ENCODE measurements around the gene COBL. TPM values are rescaled to one million over a fixed set of nuclear protein-coding genes. Genes with fewer than 3 reads are reported as not detected.

COBL gene
- total and polyA plus RNA-seq, 2 of the 4 experiments (the other 2 are of a cell fraction), result under 0.01 TPM; not detected in 1

GRCh38 chr7:51065766-51066165 is 250.8 kb downstream of the COBL start:
- no peak overlapping the region for H2BK120ac ChIP-seq (ENCODE audit: low read depth, low read length)

More at GRCh38 chr7:51065766-51066165, 250.8 kb downstream of the COBL start:
- in situ Hi-C loops (cut with MboI; ENCODE audit: low sequenced_read_pairs) (loop anchor here (25.0 kb wide), 1 partner anchor 278 kb away; the partner anchor contains the start of gene GRB10), intact Hi-C loops (cut with micrococcal nuclease) (loop anchor here (2.0 to 10.0 kb wide), 2 partner anchors 273 to 461 kb away; no protein-coding TSS in a partner anchor), dilution Hi-C loops (cut with HindIII; ENCODE audit: low sequenced_read_pairs, unreplicated experiment) (no loop called here)
- ChIA-PET CTCF (no interaction called here), POLR2A (ENCODE audit: unreplicated experiment) (no interaction called here)
- Histone ChIP-seq H4K91ac (ENCODE audit: insufficient read depth, low read depth, low read length) (no peak overlapping the region), H2AK9ac (replicated peaks; ENCODE audit: low read depth, low read length, poor library complexity) (no peak overlapping the region), H3K9me1 (ENCODE audit: insufficient read depth, low read length) (no peaks in the 10 kb centered on the region), H3K4me3 (ENCODE audit: insufficient read depth, low read depth, low read length) (no peak overlapping the region), H3K56ac (ENCODE audit: extremely low read depth, insufficient read depth, low read length) (no peak overlapping the region), H3K18ac (ENCODE audit: low read depth, low read length) (no peak overlapping the region), H2AFZ (replicated peaks; ENCODE audit: low read length, poor library complexity) (no peak overlapping the region), H3K4me2 (ENCODE audit: low read depth, low read length) (no peak overlapping the region), H3K9me3 (ENCODE audit: control insufficient read depth, insufficient read depth, low read length) (no peaks in the 10 kb centered on the region), H2BK20ac (ENCODE audit: low read depth, low read length) (no peak overlapping the region), H3K23ac (ENCODE audit: low read depth, low read length) (no peak overlapping the region), H2AK5ac (ENCODE audit: low read depth, low read length) (no peak overlapping the region), H3K36me3 (ENCODE audit: control insufficient read depth, insufficient read depth, low read length) (no peaks in the 10 kb centered on the region), H3K14ac (replicated peaks; ENCODE audit: low read depth, low read length) (no peak overlapping the region), H3K4me1 (ENCODE audit: control insufficient read depth, insufficient read depth, low read length) (no peaks in the 10 kb centered on the region), H3K4ac (ENCODE audit: low read depth, low read length) (no peak overlapping the region), H3K79me1 (ENCODE audit: low read depth in 1 of 2, low read length in 2 of 2) (no peaks in the 10 kb centered on the region), H3K9ac (ENCODE audit: low read depth, low read length) (no peak overlapping the region), H3K27ac (ENCODE audit: insufficient read depth, low read length) (no peak overlapping the region), H3K27me3 (ENCODE audit: control insufficient read depth, insufficient read depth, low read length) (peaks cover 17% of the 10 kb centered on the region; the same call in 1 of the 2 replicates), H2BK5ac (ENCODE audit: low read depth, low read length, poor library complexity, severe bottlenecking) (no peak overlapping the region), H4K8ac (ENCODE audit: low read depth in 2 of 2, low read length in 2 of 2) (no peak overlapping the region), H2BK15ac (ENCODE audit: low read depth, low read length) (no peak overlapping the region), H4K20me1 (ENCODE audit: insufficient read depth, low read length) (no peaks in the 10 kb centered on the region), H4K5ac (ENCODE audit: low read depth, low read length) (no peak overlapping the region)
- DNase-seq (no peak), ATAC-seq (ENCODE audit: low read depth) (no peak)
- BruUV-seq (replicated peaks), result no TSS peak
- TF ChIP-seq NFE2L2 (IDR thresholded peaks at IDR 0.05; ENCODE audit: low read depth, low read length) (no peak), BHLHE40 (IDR thresholded peaks at IDR 0.05; ENCODE audit: low read depth, low read length) (no peak), RFX5 (IDR thresholded peaks at IDR 0.05; ENCODE audit: low read depth, low read length) (no peak), RCOR1 (IDR thresholded peaks at IDR 0.05; ENCODE audit: insufficient replicate concordance, low read length) (no peak), FOS (IDR thresholded peaks at IDR 0.05; ENCODE audit: low read depth, low read length) (no peak), RAD21 (IDR thresholded peaks at IDR 0.05; ENCODE audit: low read length) (no peak), MAZ (IDR thresholded peaks at IDR 0.05; ENCODE audit: borderline replicate concordance, low read depth, low read length) (no peak), CHD1 (IDR thresholded peaks at IDR 0.05; ENCODE audit: low read depth, low read length) (no peak), MAFK (IDR thresholded peaks at IDR 0.05; ENCODE audit: low read depth, low read length) (no peak), MXI1 (IDR thresholded peaks at IDR 0.05; ENCODE audit: borderline replicate concordance, low read depth, low read length) (no peak), USF2 (IDR thresholded peaks at IDR 0.05; ENCODE audit: low read depth, low read length) (no peak), CEBPB (IDR thresholded peaks at IDR 0.05; ENCODE audit: low read depth, low read length) (no peak), SMC3 (IDR thresholded peaks at IDR 0.05; ENCODE audit: low read depth, low read length) (no peak), CTCF (conservative IDR thresholded peaks at IDR 0.05; ENCODE audit: low read depth, low read length) (no peak)
- WGBS, 2 experiments (ENCODE audit: extremely low coverage in 2 of 2, insufficient read length in 1 of 2), result 71% methylated on average over 1 of the region's 6 CpGs; no CpG with 5 or more reads in 1 of the 2 experiments

Measured in IMR-90 (cell line).